Mesenchymal stem cell (in vitro differentiated cells and primary cell): Measurements from ENCODE around the gene RASSF5.

Experiments
- DNase-seq: peaks from one replicate; pipeline ENCODE4 v3.0.0-alpha.2; 2013
- H2AFZ ChIP-seq: one replicate; pipeline ENCODE4 v1.6.1; 2013; ENCODE audit warnings: low read depth, mild to moderate bottlenecking, control low read depth, inconsistent platforms, low read length, moderate library complexity
- H2AK5ac ChIP-seq: 2 replicates; pipeline ENCODE4 v1.6.1; 2013; ENCODE audit warnings: low read length, moderate library complexity, mild to moderate bottlenecking, inconsistent platforms; ENCODE audit not compliant: severe bottlenecking
- H2BK120ac ChIP-seq: one replicate; pipeline ENCODE4 v1.6.1; 2013; ENCODE audit warnings: low read depth, mild to moderate bottlenecking, inconsistent platforms, low read length, moderate library complexity
- H2BK12ac ChIP-seq, 2 experiments: one replicate each; pipeline ENCODE4 v1.6.1; 2013; ENCODE audit warnings: inconsistent platforms in 2 of 2, low read length in 2 of 2, mild to moderate bottlenecking in 2 of 2, moderate library complexity in 2 of 2, control low read depth in 1 of 2
- H2BK15ac ChIP-seq: one replicate; pipeline ENCODE4 v1.6.1; 2013; ENCODE audit warnings: mild to moderate bottlenecking, low read depth, inconsistent platforms; ENCODE audit not compliant: poor library complexity, severe bottlenecking
- H2BK5ac ChIP-seq: 2 replicates; pipeline ENCODE4 v1.6.1; 2013; ENCODE audit warnings: low read depth, mild to moderate bottlenecking, low read length, control low read depth, inconsistent platforms; ENCODE audit not compliant: poor library complexity, severe bottlenecking
- H3K14ac ChIP-seq, 2 experiments: one replicate each; pipeline ENCODE4 v1.6.1; 2013; ENCODE audit warnings: inconsistent platforms in 2 of 2, low read length in 2 of 2, control low read depth in 1 of 2, mild to moderate bottlenecking in 1 of 2, moderate library complexity in 1 of 2
- H3K18ac ChIP-seq, 2 experiments: one replicate each; pipeline ENCODE4 v1.6.1; 2013; ENCODE audit warnings: inconsistent platforms in 2 of 2, low read length in 2 of 2, control low read depth in 1 of 2, low read depth in 1 of 2, mild to moderate bottlenecking in 1 of 2
- H3K23ac ChIP-seq, 2 experiments: one replicate each; pipeline ENCODE4 v1.6.1; 2013; ENCODE audit warnings: inconsistent platforms in 2 of 2, low read length in 2 of 2, mild to moderate bottlenecking in 2 of 2, moderate library complexity in 2 of 2, control low read depth in 1 of 2
- H3K27ac ChIP-seq: 2 replicates; pipeline ENCODE4 v1.5.1; 2013; ENCODE audit warnings: mild to moderate bottlenecking, moderate library complexity, low read length, control low read depth, inconsistent platforms; ENCODE audit not compliant: poor library complexity, severe bottlenecking
- H3K27me3 ChIP-seq, 2 experiments: 2 replicates each; pipeline versions ENCODE4 v1.6.1 to v1.7.0; 2013; ENCODE audit warnings: low read length in 2 of 2, mild to moderate bottlenecking in 2 of 2, moderate library complexity in 2 of 2, control low read depth in 1 of 2, inconsistent platforms in 1 of 2; ENCODE audit not compliant: control insufficient read depth in 1 of 2, insufficient read depth in 1 of 2
- H3K36me3 ChIP-seq, 2 experiments: 2 replicates each; pipeline versions ENCODE4 v1.6.1 to v1.7.0; 2013; ENCODE audit warnings: low read length in 2 of 2, control low read depth in 1 of 2, inconsistent platforms in 1 of 2, low read depth in 1 of 2, mild to moderate bottlenecking in 1 of 2; ENCODE audit not compliant: insufficient read depth in 2 of 2, control insufficient read depth in 1 of 2
- H3K4ac ChIP-seq, 2 experiments: one replicate each; pipeline ENCODE4 v1.6.1; 2013; ENCODE audit warnings: inconsistent platforms in 2 of 2, low read length in 2 of 2, mild to moderate bottlenecking in 2 of 2, moderate library complexity in 2 of 2, control low read depth in 1 of 2, low read depth in 1 of 2
- H3K4me1 ChIP-seq: 2 replicates; pipeline ENCODE4 v1.6.1; 2013; ENCODE audit warnings: low read depth, low read length, control low read depth; ENCODE audit not compliant: control insufficient read depth, insufficient read depth
- H3K4me2 ChIP-seq: 2 replicates; pipeline ENCODE4 v1.6.1; 2013; ENCODE audit warnings: low read length, mild to moderate bottlenecking, inconsistent platforms; ENCODE audit not compliant: poor library complexity, severe bottlenecking
- H3K4me3 ChIP-seq, 2 experiments: 2 replicates each; pipeline versions ENCODE4 v1.5.1 to v1.7.0; 2013; ENCODE audit warnings: low read length in 2 of 2, mild to moderate bottlenecking in 2 of 2, control low read depth in 1 of 2, low read depth in 1 of 2; ENCODE audit not compliant: insufficient read depth in 1 of 2
- H3K79me1 ChIP-seq: replicated peaks from 2 replicates; pipeline ENCODE4 v1.6.1; 2013; ENCODE audit warnings: mild to moderate bottlenecking, control low read depth, low read length, inconsistent platforms; ENCODE audit not compliant: poor library complexity, severe bottlenecking
- H3K9ac ChIP-seq: 2 replicates; pipeline ENCODE4 v1.7.0; 2013; ENCODE audit warnings: mild to moderate bottlenecking, low read length, moderate library complexity
- H3K9me3 ChIP-seq: 2 replicates; pipeline ENCODE4 v1.7.0; 2013; ENCODE audit warnings: mild to moderate bottlenecking, low read length; ENCODE audit not compliant: control insufficient read depth
- H4K8ac ChIP-seq: one replicate; pipeline ENCODE4 v1.6.1; 2013; ENCODE audit warnings: inconsistent platforms, mild to moderate bottlenecking, low read length, moderate library complexity
- H4K91ac ChIP-seq: one replicate; pipeline ENCODE4 v1.6.1; 2013; ENCODE audit warnings: mild to moderate bottlenecking, low read length, inconsistent platforms
- WGBS: methylation state at CpG from one replicate; pipeline ENCODE4 v1.1.7; 2013; ENCODE audit warnings: mixed read lengths; 5-methylcytosine and 5-hydroxymethylcytosine counted together

The RASSF5 gene

DNA sequence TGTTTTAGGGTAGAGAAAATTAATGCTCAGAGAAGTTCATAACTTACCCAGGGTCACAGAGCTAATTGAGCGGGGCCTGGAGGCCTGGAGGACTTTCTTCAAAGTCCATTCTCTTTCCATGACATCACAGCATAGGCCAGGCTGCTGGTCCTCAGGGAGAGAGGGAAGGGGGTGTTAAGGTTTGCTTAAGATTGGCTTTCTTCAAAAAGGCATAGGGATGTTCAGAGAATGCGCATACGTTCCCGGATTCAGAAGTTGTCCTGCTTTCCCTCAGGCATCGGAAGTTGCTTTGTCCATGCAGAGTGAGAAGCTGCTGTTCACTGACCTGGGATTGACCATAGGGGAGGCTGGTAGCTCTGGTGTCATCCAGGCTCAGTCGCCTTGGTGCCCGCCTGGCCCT, 25.0 kb downstream of the RASSF5 start:
- H2AK5ac ChIP-seq, result no peak overlapping the region
- WGBS, result 94% methylated on average over 5 of the region's 7 CpGs
- H3K9ac ChIP-seq, result no peak overlapping the region
- H4K8ac ChIP-seq, result no peak overlapping the region
- H3K9me3 ChIP-seq, result no peaks in the 10 kb centered on the region
- no peak overlapping the region for H3K4ac ChIP-seq
- no peak for DNase-seq
- H3K4me3 ChIP-seq, result no peak overlapping the region
- H3K4me2 ChIP-seq, result no peak overlapping the region
- H3K36me3 ChIP-seq, result no peaks in the 10 kb centered on the region
- H3K27me3 ChIP-seq, result peaks cover 0 to 55% of the 10 kb centered on the region in 2 experiments
- no peak overlapping the region for H2AFZ ChIP-seq
- H3K79me1 ChIP-seq, result no peaks in the 10 kb centered on the region
- H2BK5ac ChIP-seq, result no peak overlapping the region
- no peak overlapping the region for H3K14ac ChIP-seq
- no peaks in the 10 kb centered on the region for H3K4me1 ChIP-seq
- no peak overlapping the region for H2BK120ac ChIP-seq
- H3K18ac ChIP-seq, result no peak overlapping the region
- H3K23ac ChIP-seq, result no peak overlapping the region
- H4K91ac ChIP-seq, result no peak overlapping the region
- no peak overlapping the region for H2BK12ac ChIP-seq
- H2BK15ac ChIP-seq, result no peak overlapping the region
- no peak overlapping the region for H3K27ac ChIP-seq

DNA sequence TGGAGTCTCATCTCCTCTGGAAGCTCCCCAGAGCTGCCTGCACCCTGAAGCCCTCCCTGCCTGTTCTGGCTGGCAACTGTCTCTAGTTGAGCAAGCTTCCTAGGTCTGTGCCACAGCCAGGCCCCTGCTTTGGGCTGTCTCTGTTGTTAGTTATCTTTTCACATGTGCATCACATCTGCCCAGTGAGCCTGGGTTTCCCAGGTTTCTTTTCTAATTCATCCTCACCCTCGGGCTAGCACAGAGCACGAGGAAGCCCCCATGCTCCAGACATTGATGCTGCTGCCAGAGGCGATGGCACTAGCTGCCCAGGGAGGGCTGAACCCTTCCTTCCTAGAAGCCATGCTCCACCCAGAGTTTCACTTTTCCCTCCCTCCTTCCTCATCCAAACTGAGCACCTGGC, 27.2 kb downstream of the RASSF5 start:
- H3K27ac ChIP-seq, result no peak overlapping the region
- no peak overlapping the region for H4K8ac ChIP-seq
- H3K27me3 ChIP-seq, result peaks cover 0 to 56% of the 10 kb centered on the region in 2 experiments
- no peak overlapping the region for H3K4me3 ChIP-seq
- H3K79me1 ChIP-seq, result no peaks in the 10 kb centered on the region
- peaks cover 0 to 5% of the 10 kb centered on the region in 2 experiments for H3K36me3 ChIP-seq
- no peak for DNase-seq
- H3K9ac ChIP-seq, result no peak overlapping the region
- H3K4ac ChIP-seq, result no peak overlapping the region
- no peak overlapping the region for H2BK120ac ChIP-seq
- H2BK15ac ChIP-seq, result no peak overlapping the region
- H3K9me3 ChIP-seq, result no peaks in the 10 kb centered on the region
- no peak overlapping the region for H2AK5ac ChIP-seq
- H3K4me2 ChIP-seq, result no peak overlapping the region
- 78% methylated on average over 3 of the region's 3 CpGs for WGBS
- no peak overlapping the region for H3K14ac ChIP-seq
- no peak overlapping the region for H2BK12ac ChIP-seq
- no peaks in the 10 kb centered on the region for H3K4me1 ChIP-seq
- H4K91ac ChIP-seq, result no peak overlapping the region
- no peak overlapping the region for H2BK5ac ChIP-seq
- H2AFZ ChIP-seq, result no peak overlapping the region
- H3K23ac ChIP-seq, result no peak overlapping the region
- no peak overlapping the region for H3K18ac ChIP-seq

DNA sequence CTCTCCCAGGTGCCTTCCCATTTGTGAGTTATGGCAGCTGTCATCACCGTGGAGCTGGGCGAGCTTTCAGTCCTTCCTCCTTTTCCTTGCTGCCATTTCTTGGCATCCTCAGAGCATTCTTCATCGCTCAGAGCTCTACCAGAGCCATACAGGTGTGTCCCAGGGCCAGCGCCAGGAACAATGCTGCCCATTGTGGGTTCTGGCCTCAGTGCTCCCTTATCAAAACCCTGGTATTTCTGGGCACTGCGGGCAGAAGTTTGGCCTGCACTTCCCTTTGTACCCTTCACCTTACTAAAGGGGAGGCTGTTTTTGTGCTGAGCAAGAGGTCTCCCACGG, 28.5 kb downstream of the RASSF5 start:
- no peak overlapping the region for H2AK5ac ChIP-seq
- no peak overlapping the region for H3K4me3 ChIP-seq
- 89% methylated on average over 5 of the region's 6 CpGs for WGBS
- no peak overlapping the region for H3K23ac ChIP-seq
- no peak overlapping the region for H3K4ac ChIP-seq
- no peak overlapping the region for H3K9ac ChIP-seq
- H4K8ac ChIP-seq, result no peak overlapping the region
- no peaks in the 10 kb centered on the region for H3K79me1 ChIP-seq
- no peak overlapping the region for H3K18ac ChIP-seq
- H2BK5ac ChIP-seq, result no peak overlapping the region
- H3K9me3 ChIP-seq, result no peaks in the 10 kb centered on the region
- H3K4me1 ChIP-seq, result no peaks in the 10 kb centered on the region
- no peak overlapping the region for H2BK12ac ChIP-seq
- no peak overlapping the region for H2BK120ac ChIP-seq
- peaks cover 0 to 52% of the 10 kb centered on the region in 2 experiments for H3K27me3 ChIP-seq
- no peak overlapping the region for H2BK15ac ChIP-seq
- H3K14ac ChIP-seq, result no peak overlapping the region
- H2AFZ ChIP-seq, result no peak overlapping the region
- DNase-seq, result no peak
- no peak overlapping the region for H3K27ac ChIP-seq
- H3K36me3 ChIP-seq, result peaks cover 0 to 5% of the 10 kb centered on the region in 2 experiments
- no peak overlapping the region for H3K4me2 ChIP-seq
- no peak overlapping the region for H4K91ac ChIP-seq

DNA sequence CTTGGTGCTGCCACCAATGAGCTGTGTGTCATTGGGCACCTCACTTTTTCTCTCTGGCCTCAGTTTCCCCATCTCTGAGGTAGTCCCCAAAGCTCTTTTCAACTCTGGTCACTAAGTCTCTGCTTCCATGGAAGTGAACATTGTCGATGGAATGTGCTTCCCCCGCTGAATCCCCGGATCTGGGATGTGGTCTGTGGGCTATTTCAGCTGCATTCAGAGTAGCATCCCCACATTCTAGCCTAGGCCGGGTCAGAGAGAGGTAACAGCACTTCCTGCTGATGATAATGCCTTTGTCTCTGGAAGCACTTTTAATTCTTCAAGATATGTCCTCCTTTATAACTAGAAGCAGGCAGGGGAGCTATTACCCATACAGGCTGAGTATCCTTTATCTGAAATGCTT, 29.8 kb downstream of the RASSF5 start:
- Histone ChIP-seq H3K4ac (no peak overlapping the region), H3K4me3 (no peak overlapping the region), H3K27me3 (peaks cover 0 to 49% of the 10 kb centered on the region in 2 experiments), H3K27ac (no peak overlapping the region), H3K23ac (no peak overlapping the region), H2BK120ac (no peak overlapping the region), H2BK15ac (no peak overlapping the region), H3K9ac (no peak overlapping the region), H3K79me1 (no peaks in the 10 kb centered on the region), H2AK5ac (no peak overlapping the region), H3K9me3 (no peaks in the 10 kb centered on the region), H3K4me1 (no peaks in the 10 kb centered on the region), H4K8ac (no peak overlapping the region), H3K14ac (no peak overlapping the region), H2AFZ (no peak overlapping the region), H3K36me3 (peaks cover 0 to 5% of the 10 kb centered on the region in 2 experiments), H3K18ac (no peak overlapping the region), H2BK12ac (no peak overlapping the region), H3K4me2 (no peak overlapping the region), H4K91ac (no peak overlapping the region), H2BK5ac (no peak overlapping the region)
- DNase-seq, result no peak
- 74% methylated on average over 4 of the region's 4 CpGs for whole genome bisulfite sequencing
